Central memory CD8-positive, alpha-beta T cell (primary cell): ENCODE measurements around the gene LAMTOR5.
A peak's percentile ranks its signal among the peaks of the same experiment; 100 is the strongest.

Experiments used
- ATAC-seq: fragments of 150-1000 bp; cut with Tn5 transposase; replicated peaks from 2 replicates; pipeline ENCODE4 v1.10.0; 2022; ENCODE audit warnings: mild to moderate bottlenecking, moderate FRiP score, moderate number of reproducible peaks; ENCODE audit not compliant: poor library complexity, severe bottlenecking; ENCODE audit errors: extremely low read depth
- DNase-seq, 2 donors: peaks; one replicate each; pipeline ENCODE4 v3.0.0; 2021; ENCODE audit warnings: low spot score in 2 of 2
- H3K27ac Mint-ChIP-seq: one replicate; pipeline ENCODE4 v1.8.0; 2022; ENCODE audit warnings: low read depth, mild to moderate bottlenecking, moderate library complexity, mixed read lengths
- H3K27me3 Mint-ChIP-seq: one replicate; pipeline ENCODE4 v1.8.0; 2022; ENCODE audit warnings: mixed read lengths
- H3K36me3 Mint-ChIP-seq: one replicate; pipeline ENCODE4 v1.8.0; 2022; ENCODE audit warnings: mild to moderate bottlenecking, moderate library complexity, mixed read lengths; ENCODE audit not compliant: insufficient read depth
- H3K4me1 Mint-ChIP-seq: one replicate; pipeline ENCODE4 v1.8.0; 2022; ENCODE audit warnings: mixed read lengths
- H3K4me3 Mint-ChIP-seq: one replicate; pipeline ENCODE4 v1.8.0; 2022; ENCODE audit warnings: mild to moderate bottlenecking, moderate library complexity, mixed read lengths
- H3K9me3 Mint-ChIP-seq: one replicate; pipeline ENCODE4 v1.8.0; 2022; ENCODE audit warnings: mixed read lengths

The LAMTOR5 gene

GRCh38 chr1:110407260-110408210, at the start of gene LAMTOR5:
LAMTOR5 (minus strand) TSS chr1:110407694; CDS start chr1:110407620, 74 bp downstream.
- Mint-ChIP-seq H3K9me3 (no peaks in the 10 kb centered on the region), H3K36me3 (peaks cover 26% of the 10 kb centered on the region), H3K4me3 (peak within 1 kb of the TSS; percentile 93), H3K27me3 (no peaks in the 10 kb centered on the region), H3K27ac (peak within 1 kb of the TSS; percentile 97), H3K4me1 (peaks cover 23% of the 10 kb centered on the region)
- ATAC-seq (peak; percentile 87), DNase-seq (peak; percentile 81 to 82)

DNA sequence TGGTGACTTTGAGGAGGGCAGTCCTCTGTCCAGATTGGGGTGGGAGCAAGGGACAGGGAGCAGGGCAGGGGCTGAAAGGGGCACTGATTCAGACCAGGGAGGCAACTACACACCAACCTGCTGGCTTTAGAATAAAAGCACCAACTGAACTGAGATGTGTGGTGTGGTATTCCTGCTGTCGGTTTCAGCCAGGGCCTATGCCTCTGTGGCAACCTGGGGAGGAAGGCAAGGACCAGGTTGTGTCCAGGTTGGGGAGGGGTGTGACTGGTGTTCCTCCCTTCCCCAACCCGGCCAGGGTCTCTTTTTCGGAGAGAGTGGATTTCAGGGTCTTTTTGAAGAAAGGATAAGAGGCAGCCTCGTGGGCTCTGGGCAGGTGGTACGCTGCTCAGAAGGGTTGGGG, 49.7 kb upstream of the LAMTOR5 start:
- no peaks in the 10 kb centered on the region for H3K4me1 Mint-ChIP-seq
- no peak overlapping the region for H3K27ac Mint-ChIP-seq
- no peak overlapping the region for H3K4me3 Mint-ChIP-seq
- no peak for ATAC-seq
- H3K9me3 Mint-ChIP-seq = no peaks in the 10 kb centered on the region
- peaks cover 28% of the 10 kb centered on the region for H3K27me3 Mint-ChIP-seq
- no peak for DNase-seq
- no peaks in the 10 kb centered on the region for H3K36me3 Mint-ChIP-seq

- ATAC-seq (no peak), DNase-seq (no peak)
- no peaks in the 10 kb centered on the region for H3K4me1 Mint-ChIP-seq
- H3K36me3 Mint-ChIP-seq = no peaks in the 10 kb centered on the region
- no peak overlapping the region for H3K27ac Mint-ChIP-seq
- no peaks in the 10 kb centered on the region for H3K9me3 Mint-ChIP-seq
- peaks cover 47% of the 10 kb centered on the region for H3K27me3 Mint-ChIP-seq
- H3K4me3 Mint-ChIP-seq = no peak overlapping the region
These were observed 47.7 kb upstream of the LAMTOR5 start for GRCh38 chr1:110455151-110455550.

DNA sequence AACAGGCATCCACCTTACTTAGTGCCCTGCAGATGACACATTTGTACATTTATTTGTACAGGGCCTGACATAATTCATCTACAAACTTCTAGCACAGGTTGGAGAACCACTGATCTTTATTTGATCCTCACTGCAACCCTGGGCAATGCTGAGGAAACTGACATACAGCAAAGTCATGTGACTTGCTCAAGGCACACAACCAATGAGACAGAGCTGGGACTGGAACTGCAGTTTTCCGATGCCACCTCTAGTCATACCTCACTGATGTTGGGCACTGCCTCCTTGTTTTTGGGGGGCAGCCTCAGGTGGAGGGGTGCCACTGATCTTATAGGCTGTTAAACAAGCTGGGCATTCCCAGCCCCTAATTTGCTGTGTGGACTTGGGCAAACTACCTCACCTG, 46.8 kb upstream of the LAMTOR5 start:
- H3K4me1 Mint-ChIP-seq = no peaks in the 10 kb centered on the region
- no peaks in the 10 kb centered on the region for H3K36me3 Mint-ChIP-seq
- H3K9me3 Mint-ChIP-seq = no peaks in the 10 kb centered on the region
- peaks cover 47% of the 10 kb centered on the region for H3K27me3 Mint-ChIP-seq
- no peak overlapping the region for H3K27ac Mint-ChIP-seq
- ATAC-seq = no peak
- H3K4me3 Mint-ChIP-seq = no peak overlapping the region
- DNase-seq = no peak

DNA sequence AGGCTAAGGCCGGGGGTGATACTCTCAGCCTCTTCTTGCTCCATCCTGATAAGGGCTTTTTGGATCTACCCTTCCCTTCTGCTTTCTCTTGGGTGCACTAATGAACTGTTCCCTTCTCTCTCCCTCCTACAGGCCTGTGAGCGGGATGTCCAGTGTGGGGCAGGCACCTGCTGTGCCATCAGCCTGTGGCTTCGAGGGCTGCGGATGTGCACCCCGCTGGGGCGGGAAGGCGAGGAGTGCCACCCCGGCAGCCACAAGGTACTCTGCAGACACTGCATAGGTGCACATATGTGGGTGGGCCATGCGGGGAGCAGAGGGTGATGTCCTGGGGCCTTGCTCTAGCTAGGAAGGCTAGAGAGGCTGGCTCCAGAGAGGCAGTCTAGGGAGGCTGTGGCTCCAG, 46.3 kb upstream of the LAMTOR5 start:
- no peak for ATAC-seq

GRCh38 chr1:110452330-110452729, 44.8 kb upstream of the LAMTOR5 start:
- Mint-ChIP-seq H3K36me3 (no peaks in the 10 kb centered on the region), H3K9me3 (no peaks in the 10 kb centered on the region), H3K27ac (no peak overlapping the region), H3K27me3 (peaks cover 47% of the 10 kb centered on the region), H3K4me3 (no peak overlapping the region), H3K4me1 (no peaks in the 10 kb centered on the region)
- ATAC-seq (no peak), DNase-seq (no peak)

More for the DNA sequence above, 46.3 kb upstream of the LAMTOR5 start:
- H3K36me3 Mint-ChIP-seq = no peaks in the 10 kb centered on the region
- H3K9me3 Mint-ChIP-seq = no peaks in the 10 kb centered on the region
- no peak overlapping the region for H3K4me3 Mint-ChIP-seq
- no peaks in the 10 kb centered on the region for H3K4me1 Mint-ChIP-seq
- DNase-seq = no peak
- H3K27ac Mint-ChIP-seq = no peak overlapping the region
- H3K27me3 Mint-ChIP-seq = peaks cover 47% of the 10 kb centered on the region

DNA sequence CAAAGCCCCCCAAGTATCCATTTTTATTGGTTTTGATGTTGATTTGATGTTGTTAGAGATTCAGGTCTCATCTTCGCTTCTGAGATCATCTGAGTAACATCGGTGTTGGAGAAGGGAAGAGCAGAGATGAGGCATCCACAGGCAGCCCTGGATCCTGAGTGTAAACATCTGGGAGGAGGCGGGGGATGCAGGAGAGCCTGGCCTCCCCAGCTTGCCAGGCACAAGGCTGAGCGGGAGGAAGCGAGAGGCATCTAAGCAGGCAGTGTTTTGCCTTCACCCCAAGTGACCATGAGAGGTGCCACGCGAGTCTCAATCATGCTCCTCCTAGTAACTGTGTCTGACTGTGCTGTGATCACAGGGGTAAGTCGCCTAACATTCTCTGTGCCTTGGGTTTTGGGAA, 43.4 kb upstream of the LAMTOR5 start, which contains the start of gene PROK1:
Gene PROK1 (plus strand): TSS at position 221 of the 400 bp plus-strand sequence. CDS start 68 bp downstream, at position 289.
- H3K27me3 Mint-ChIP-seq = peaks cover 39% of the 10 kb centered on the region

DNA sequence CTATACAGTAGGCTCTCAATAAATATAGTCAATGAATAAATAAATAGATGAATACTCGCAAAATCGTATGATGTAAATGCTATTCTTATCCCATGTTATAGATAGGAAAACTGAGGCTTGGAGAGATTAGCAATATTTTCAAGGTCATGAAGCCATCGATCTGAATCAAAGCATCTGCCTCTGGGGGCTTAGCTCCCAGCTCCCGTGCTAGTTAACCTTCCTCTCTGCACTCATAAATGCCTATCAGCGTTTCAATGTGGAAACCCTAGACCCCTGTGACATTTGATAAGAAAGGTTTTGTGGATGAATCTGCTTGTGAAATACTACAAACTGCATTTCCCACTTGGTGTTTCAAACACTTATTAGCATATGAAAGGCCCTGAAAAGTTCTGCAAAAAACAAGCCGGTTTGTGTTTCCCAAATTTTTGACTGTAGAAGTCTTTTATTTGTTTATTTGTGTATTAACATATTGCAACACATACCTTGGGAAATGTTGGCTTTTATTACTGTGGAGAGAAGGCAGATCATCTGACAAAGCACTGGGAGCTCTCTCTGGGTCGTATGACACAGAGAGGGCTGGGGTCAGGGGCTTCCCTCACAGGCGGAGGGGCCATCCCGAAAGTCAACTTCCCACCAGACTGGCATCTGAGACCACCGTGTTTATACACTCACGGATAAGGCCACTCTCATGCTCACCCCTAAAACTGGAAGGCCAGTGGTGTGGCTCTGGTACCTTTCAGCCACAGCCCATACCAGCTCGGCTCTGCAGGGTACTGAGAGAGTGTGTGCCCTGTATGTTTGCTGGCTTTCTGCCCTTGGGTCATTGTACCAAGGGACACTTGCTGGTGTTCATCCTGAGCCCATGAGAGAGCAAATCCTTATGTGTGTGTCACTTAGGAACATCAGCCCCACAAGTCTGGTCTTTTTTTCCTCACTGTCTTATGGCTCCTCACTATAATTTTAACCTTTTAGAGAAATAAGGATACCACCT, 42.5 kb upstream of the LAMTOR5 start:
- Mint-ChIP-seq H3K27ac (no peak overlapping the region), H3K9me3 (no peaks in the 10 kb centered on the region), H3K4me3 (no peak overlapping the region), H3K4me1 (no peaks in the 10 kb centered on the region), H3K27me3 (peaks cover 39% of the 10 kb centered on the region), H3K36me3 (no peaks in the 10 kb centered on the region)
- no peak for DNase-seq
- ATAC-seq = no peak

More for the DNA sequence above, 43.4 kb upstream of the LAMTOR5 start, which contains the start of gene PROK1:
- no peaks in the 10 kb centered on the region for H3K9me3 Mint-ChIP-seq
- DNase-seq (no peak), ATAC-seq (no peak)
- no peaks in the 10 kb centered on the region for H3K4me1 Mint-ChIP-seq
- no peaks in the 10 kb centered on the region for H3K36me3 Mint-ChIP-seq
- no peak within 1 kb of the TSS for H3K4me3 Mint-ChIP-seq
- H3K27ac Mint-ChIP-seq = no peak within 1 kb of the TSS

DNA sequence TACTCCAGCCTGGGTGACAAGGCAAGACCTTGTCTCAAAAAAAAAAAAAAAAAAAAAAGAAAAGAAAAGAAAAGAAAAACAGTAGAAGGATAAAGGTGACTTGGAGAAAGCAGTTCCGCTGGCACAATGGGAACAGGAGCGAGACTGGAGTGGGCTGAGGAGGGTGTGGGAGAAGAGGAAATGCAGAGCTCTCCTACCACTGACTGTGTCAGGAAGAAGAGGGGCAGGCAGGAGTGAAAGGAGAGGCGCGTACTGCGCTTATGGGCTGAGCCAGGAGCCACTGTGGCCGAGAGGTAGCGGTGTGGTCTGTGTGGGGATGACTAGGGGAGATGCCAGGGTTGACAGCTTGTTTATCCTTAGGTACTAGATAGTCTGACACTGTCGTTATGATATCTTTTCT, 37.1 kb upstream of the LAMTOR5 start:
- Mint-ChIP-seq H3K4me1 (no peaks in the 10 kb centered on the region), H3K36me3 (no peaks in the 10 kb centered on the region), H3K27ac (no peak overlapping the region), H3K9me3 (no peaks in the 10 kb centered on the region), H3K4me3 (no peak overlapping the region), H3K27me3 (peaks cover 18% of the 10 kb centered on the region)
- ATAC-seq (no peak), DNase-seq (no peak)

DNA sequence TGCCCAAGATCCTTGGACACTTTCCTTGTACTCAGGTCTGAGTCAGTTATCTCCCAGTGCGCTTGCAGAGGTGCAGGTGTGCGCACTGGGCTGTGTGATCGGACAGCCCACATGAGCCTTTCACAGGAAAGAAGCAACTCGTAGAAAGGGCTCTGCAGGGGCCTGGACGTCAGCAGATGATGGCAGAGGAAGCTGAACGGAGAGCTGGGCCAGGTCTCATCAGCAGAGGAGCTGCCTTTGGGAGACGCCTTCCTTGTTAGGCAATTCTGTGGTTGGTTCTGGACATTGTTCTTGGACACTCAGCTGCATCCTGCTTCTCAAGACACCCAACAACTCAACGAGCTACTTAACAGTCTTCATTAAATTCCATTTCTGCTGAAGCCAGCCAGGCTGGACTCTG, 36.0 kb upstream of the LAMTOR5 start:
- H3K36me3 Mint-ChIP-seq = no peaks in the 10 kb centered on the region
- DNase-seq (no peak), ATAC-seq (no peak)
- no peaks in the 10 kb centered on the region for H3K4me1 Mint-ChIP-seq
- H3K4me3 Mint-ChIP-seq = no peak overlapping the region
- H3K9me3 Mint-ChIP-seq = no peaks in the 10 kb centered on the region
- H3K27ac Mint-ChIP-seq = no peak overlapping the region
- peaks cover 29% of the 10 kb centered on the region for H3K27me3 Mint-ChIP-seq

DNA sequence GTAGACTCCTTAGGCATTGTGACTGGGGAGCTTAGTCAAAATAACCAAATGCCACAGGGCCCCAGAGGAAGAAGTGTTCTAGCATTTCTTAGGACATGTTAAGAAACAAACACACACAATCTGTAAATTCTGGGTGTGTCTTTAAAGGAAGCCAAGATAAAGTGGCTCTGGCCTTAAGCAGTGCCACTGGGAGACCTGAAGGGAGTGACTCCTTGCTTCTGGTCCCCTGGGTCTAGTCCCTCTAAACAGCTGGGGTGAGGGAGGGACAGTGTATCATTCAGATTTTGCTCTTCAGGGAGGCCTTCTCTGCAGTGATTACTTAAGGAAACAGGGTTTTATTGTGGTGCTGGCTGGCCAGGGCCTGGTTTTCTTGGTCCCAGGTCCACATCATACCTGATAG, 34.4 kb upstream of the LAMTOR5 start:
- ATAC-seq (no peak), DNase-seq (no peak)
- H3K4me1 Mint-ChIP-seq = no peaks in the 10 kb centered on the region
- no peak overlapping the region for H3K27ac Mint-ChIP-seq
- no peak overlapping the region for H3K4me3 Mint-ChIP-seq
- peaks cover 36% of the 10 kb centered on the region for H3K27me3 Mint-ChIP-seq
- no peaks in the 10 kb centered on the region for H3K9me3 Mint-ChIP-seq
- H3K36me3 Mint-ChIP-seq = no peaks in the 10 kb centered on the region

DNA sequence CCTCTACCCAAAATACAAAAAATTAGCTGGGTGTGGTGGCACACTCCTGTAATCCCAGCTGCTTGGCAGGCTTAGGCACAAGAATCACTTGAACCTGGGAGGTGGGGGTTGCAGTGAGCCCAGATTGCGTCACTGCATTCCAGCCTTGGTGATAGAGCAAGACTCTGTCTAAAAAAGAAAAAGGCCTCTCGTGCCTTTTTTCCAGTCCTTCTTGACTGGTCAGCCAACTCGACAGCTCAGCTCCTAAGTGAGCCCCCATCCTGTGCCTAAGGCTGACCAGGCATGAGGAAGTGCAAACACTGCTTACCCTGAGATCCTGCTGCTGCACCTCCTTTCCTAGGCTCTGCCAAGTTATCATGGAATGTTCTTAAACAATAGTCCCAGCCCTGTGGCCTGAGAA, 33.4 kb upstream of the LAMTOR5 start:
- Mint-ChIP-seq H3K36me3 (no peaks in the 10 kb centered on the region), H3K27me3 (peaks cover 36% of the 10 kb centered on the region), H3K4me3 (no peak overlapping the region), H3K4me1 (no peaks in the 10 kb centered on the region), H3K27ac (no peak overlapping the region), H3K9me3 (no peaks in the 10 kb centered on the region)
- DNase-seq (no peak), ATAC-seq (no peak)
